Right ventricle myocardium superior (tissue), 1 donor: ENCODE data around the gene IQSEC1. TPM values are rescaled to one million over a fixed set of nuclear protein-coding genes. Genes with fewer than 3 reads are reported as not detected.

Experiments used
- ATAC-seq: fragments of 200-7000 bp; cut with Tn5 transposase; one replicate; pipeline ENCODE4 v1.9.1; 2020; ENCODE audit warnings: mild to moderate bottlenecking; ENCODE audit not compliant: poor library complexity
- DNase-seq: peaks from one replicate; pipeline ENCODE4 v3.0.0-alpha.2; 2020
- intact Hi-C: fragments of 100-400 bp; cut with DNase I; formaldehyde crosslinking; loops from one replicate; pipeline ENCODE4 v1.11.2; 2022
- total RNA-seq: library from RNA; stranded (reverse); fragmentation: NEBNext Ultra II Directional; extraction: Animal tissue kit (Norgen Biotek cat#: 25700); gene quantifications from one replicate; pipeline ENCODE4 v1.2.1, GENCODE V29; 2021
- donor health status: DM: no; HTN: yes; CAD: no; lungs with severe emphysema.

The IQSEC1 gene
- total RNA-seq, 1 donor from 2014 or later, result 78.6 TPM

DNA sequence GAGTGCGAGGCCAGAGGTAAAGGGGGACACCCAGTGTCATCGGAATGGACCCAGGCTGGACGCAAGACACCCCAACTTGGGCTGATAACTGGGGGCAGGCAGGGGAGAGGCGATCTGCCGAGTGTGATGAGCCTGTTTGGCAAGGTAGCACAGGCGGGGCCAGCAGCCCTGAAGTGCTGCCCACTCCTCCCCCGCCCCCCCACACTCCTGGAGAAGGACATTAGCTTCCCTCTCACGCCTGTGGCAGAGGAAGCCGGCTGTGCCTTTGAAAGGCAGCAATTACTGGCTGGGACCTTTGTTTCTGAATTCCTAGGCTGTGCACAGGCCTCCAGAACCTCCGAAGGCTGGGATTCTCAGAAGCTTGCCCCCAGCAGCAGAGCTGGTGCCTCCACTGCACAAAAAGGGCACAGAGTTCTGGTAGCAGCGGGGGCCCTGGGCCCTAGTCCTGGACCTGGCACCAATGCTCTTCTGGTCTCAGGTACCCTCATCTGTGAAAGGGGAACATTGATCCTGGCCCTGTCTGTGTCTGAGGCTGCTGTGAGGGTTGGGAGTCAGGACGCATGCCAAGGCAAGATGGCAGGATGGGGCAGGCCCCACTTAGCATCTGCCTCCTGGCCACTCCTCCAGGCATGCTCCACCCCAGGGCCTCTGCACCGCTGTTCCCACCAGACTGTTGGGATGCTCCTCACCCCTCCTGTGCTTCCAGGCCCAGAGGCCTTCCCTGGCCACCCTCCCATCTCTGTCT lies 28.6 kb downstream of the IQSEC1 start:
- no peak for DNase-seq
- intact Hi-C loops, result no loop called here

DNA sequence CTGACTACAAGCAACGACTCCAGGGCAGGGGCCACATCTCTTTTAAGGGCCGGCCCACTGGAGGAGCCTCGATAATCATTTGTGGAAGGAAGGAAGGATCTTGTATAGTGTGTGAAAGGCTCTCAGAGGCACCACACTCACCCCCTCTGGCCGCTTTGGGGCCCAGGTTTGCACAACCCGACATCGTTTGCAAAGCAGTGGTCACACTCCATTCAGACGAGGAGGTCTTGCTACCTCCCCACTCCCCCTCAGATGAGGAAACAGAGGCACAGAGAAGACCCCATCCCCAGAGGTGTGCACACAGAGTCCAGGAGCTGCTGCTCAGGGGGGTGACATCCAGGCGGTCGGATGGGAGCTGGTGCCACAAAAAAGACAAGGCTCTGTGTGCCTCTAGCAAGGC lies 29.6 kb downstream of the IQSEC1 start:
- ATAC-seq, result no peak
- intact Hi-C loops, result no loop called here
- DNase-seq, result no peak

More for the DNA sequence above, 28.6 kb downstream of the IQSEC1 start:
- no peak for ATAC-seq

DNA sequence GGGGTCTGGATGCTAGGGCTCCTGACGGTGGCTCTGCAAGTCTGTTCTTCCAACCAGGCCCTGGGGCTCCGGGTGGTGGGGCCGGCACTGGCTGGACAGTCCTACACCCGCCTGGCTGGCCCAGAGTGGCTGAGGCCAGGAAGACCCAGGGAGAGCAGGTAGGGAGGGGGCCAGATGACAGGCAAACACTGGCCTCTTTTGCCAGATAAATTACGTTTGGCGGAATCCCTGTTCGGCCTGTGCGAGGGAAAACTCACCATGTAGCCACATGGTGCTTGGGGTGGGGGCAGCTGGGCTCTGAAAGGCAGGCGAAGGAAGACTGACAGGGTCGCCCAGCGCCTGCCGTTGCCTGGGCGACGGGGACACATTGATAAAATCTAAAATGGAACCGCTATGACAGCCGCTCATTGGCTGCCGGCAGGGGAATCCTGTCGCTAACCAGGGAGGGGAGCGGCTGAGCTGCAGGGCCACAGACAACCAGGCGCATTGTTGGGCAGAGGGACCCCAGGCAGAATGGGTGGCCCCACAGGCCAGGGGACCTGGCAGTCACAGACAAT lies 30.4 kb downstream of the IQSEC1 start:
- intact Hi-C loops, result no loop called here
- ATAC-seq (no peak), DNase-seq (no peak)

DNA sequence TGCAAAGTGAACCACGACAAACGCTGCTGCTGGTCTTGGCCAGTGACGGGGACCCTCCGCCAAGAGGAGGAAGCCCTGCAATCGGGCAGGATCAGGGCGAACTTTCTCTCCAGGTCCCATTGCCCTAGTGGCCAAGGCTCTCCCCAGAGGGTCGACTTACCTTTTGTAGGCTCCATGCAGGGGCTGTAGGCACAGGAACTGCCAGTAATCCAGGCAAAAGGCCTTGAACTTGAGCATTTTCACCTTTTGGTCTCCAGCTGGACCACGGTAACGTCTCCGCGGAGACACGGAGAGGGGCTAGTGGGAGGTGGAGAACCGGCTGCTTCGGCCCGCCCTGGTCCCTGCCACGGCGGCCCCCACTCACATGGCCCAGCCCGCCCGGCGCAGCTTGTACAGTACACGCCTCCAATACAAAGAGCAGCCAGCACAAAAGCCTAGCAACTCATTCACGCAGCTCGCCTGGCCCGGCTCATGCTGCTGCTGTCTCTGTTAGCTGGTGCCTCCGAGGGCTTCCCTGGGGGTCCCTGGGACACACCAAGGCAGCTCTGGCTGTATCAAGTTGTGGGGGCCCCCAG lies 31.0 kb downstream of the IQSEC1 start:
- DNase-seq, result no peak
- intact Hi-C loops, result no loop called here
- no peak for ATAC-seq

DNA sequence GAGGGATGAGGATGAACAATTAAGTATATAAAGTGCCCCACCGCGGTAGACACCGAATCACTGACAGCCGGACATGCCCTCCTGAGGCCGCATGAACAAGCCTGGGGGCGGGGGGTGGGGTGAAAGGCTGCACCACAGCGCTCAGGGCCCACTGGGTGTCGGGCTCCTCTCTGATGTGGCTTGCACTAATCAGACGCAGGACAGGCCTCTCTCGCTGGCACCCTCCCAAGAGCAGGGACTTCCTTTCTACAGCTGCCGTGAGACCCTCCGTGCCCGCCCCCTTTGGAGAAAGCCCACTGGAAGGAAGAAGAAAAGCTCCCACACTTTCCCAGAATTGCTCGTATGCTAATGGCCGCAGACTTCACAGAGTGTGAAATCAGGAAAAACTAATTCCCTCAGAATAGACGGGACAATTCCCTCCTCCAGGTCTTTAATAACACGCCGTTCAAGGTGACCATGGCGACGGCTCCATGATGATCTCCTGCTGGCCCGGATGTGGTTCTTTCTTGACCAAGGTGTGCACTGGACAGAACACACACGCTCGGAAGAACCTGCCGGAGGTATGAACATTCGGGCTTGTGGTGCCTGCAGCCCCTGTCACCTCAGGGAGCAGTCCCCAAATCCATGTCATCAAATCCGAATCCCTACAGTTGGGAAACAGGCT lies 32.0 kb downstream of the IQSEC1 start:
- intact Hi-C loops, result no loop called here
- ATAC-seq (no peak), DNase-seq (no peak)

DNA sequence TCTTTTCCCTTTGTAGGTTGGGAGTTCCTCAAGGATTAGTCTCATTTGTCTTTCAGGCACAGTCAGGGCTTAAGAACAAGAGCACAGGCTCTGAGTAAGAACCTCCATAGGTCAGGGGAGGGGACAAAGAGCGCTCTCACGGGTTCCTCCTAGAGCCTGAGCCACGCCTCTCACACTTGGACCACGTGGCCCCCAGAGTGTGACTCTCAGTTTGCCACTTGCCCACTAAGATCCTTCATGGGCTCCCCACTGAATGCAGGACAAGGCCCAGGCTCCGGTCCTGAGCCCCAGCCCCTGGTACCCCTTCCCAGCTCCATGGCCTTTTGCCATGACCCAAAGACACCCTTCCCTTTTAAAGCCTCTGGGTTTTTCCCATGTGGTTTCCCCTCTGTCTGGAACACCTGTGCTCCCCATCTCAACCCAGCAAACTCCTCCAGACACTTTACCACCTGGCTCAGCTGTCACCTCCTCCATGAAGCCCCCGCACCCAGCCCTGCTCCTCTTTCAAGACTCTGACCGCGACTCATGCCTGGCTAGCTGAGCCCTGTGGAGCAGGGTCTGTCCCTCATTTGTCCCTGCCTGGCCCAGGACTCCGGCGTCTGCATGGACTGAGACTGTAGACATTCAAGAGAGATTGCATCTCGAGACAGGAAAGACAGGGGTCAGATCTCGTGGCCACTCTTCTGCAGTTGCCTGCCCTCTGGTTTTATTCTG lies 32.7 kb downstream of the IQSEC1 start:
- ATAC-seq (peak; percentile 16), DNase-seq (no peak)
- intact Hi-C loops, result no loop called here

DNA sequence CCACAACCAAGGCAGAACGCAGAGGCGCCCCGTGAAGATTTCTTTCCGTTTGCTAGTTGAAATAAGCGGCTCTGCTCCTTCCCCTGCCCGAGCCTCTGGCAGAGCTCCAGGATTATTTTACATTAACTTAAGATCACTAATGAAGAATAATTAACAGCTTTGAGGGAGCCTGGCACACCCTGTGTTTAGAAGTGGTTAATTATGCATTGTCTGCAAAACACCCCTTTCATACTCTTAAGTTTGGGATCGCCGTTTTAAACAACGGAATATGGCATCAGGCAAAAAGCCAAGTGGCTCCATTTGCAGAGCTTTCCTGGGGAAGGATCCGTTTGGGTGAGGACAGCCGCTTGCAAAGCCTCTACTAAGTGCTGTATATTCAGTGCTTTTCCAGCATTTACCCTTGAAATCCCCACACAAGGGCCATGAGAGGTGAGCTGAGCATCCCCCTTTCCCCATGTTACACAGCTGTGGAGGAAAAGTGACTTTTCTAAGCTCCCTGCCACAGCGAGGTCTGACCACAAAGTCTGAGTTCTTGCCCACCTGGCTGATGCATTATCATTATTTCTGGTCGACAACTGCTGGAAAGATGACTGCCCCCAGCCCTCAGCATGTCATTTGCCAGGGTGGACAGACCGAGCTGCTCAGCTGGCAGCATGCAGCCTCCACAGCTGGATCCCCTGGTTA lies 33.9 kb downstream of the IQSEC1 start:
- ATAC-seq (no peak), DNase-seq (no peak)
- intact Hi-C loops, result no loop called here

DNA sequence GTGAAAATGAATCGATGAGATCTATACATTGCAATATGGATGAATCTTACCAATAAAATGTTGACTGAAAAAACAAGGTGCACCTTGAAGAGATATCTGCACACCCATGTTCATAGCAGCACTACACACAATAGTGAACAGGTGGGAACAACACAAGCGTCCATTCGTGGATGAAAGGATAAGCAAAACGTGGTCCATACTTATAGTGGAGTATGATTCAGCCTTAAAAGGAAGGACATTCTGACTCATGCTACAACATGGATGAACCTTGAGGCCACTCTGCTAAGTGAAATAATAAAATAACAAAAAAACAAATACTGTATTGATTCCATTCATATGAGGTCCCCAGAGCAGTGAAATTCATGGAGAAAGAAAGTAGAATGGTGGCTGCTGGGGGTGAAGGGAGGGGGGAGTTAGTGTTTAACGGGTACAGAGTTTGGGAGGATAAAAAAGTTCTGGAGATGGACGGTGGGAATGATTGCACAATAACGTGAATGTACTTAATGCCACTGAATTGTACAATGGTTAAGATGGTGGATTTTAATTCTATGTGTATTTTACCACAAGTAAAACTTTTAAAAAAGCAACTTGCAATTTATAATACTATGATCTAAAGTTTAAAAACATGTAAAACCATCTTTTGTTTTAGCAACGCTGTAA lies 35.6 kb downstream of the IQSEC1 start:
- ATAC-seq, result no peak
- intact Hi-C loops, result no loop called here
- no peak for DNase-seq

DNA sequence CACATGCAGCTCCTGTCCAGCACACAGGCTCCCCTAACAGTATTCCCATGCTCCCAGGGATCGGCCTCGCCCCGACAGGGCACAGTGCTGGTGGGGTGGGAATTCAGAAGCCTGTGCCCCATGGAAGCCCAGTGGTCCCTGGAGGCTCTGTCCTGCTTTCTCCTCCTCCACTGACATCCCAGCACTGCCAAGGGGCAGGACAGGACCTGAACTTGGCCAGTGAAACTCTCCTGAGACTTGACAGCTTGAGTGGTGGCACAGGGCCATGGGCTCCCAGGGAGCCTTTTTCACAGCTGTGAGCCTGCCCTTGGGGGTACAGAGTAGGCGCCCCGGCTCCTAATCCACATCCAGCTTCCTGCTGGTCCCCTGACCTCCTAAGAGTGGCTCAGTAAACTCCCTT lies 38.4 kb downstream of the IQSEC1 start:
- no peak for DNase-seq
- intact Hi-C loops, result no loop called here
- ATAC-seq, result no peak

DNA sequence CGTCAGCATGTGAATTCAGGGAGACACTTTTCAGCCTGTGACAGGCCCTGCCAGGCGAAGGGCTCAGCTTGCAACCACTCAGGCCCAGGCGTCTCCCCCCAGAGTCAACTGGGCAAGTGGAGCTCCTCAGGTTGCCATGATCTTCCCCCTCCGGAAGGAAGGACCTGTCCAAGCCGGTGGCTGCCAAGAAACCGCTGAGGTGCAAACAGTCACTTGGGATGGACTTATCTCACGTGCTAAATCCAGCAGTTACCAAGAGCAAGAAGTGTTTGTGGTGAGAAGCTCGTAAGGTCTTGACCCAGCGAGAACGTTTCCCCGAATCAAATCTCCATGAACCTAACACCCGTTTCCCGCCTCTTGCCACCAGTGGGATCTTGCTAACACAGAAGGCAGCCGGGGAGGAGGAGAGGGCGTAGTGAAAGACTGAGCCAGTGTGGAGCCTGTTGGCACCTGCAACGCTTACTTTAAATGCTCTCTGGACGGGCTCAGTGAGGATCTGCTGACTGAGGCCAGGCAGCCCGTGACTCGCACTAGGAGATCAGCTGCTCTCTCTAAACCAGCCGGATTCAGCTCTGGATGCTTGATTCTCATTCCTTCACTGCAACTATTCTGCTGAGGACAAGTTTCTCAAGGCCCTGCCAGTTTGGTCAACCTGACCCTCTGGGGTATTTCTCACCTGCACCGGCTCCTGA lies 39.0 kb downstream of the IQSEC1 start:
- intact Hi-C loops, result no loop called here
- peak; percentile 41 for ATAC-seq
- DNase-seq, result no peak

DNA sequence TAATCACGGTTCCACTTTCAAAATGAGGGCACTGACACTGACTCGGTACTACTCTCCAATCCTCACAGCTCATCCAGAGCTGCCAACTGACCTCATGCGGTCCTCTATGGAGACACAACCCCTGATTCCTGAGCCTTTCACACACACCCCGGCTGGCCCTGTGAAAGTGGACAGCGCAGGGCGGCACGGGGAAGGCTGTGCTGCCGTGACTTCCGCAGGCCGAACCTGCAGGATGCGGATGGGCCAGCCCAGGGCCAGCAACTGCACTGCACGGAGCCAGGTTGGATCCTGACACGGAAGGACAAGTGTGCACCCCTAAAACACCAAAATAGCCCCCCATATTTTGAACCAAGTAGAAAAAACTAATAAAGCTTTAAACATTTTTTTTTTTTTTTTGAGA lies 41.0 kb downstream of the IQSEC1 start:
- no peak for ATAC-seq
- intact Hi-C loops, result no loop called here
- no peak for DNase-seq

DNA sequence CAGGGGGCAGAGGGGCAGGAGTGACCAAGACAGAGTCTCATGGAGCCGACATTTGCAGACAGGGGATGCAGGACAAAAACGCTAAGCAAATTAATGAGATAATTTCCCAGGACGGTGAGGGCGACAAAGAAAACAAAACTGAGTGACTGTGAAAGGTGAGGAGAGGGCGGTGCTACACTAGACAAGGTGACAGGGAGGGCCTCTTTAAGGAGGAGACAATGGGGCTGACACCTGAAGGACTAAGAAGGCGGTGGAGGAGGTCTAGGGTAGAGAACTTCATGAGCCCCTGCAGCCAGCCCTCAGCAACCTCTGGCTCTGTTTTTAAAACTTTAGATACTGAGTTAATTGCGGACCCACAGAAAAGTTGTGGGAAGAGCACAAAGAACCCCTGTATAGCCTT lies 41.6 kb downstream of the IQSEC1 start:
- ATAC-seq (no peak), DNase-seq (no peak)
- intact Hi-C loops, result no loop called here

DNA sequence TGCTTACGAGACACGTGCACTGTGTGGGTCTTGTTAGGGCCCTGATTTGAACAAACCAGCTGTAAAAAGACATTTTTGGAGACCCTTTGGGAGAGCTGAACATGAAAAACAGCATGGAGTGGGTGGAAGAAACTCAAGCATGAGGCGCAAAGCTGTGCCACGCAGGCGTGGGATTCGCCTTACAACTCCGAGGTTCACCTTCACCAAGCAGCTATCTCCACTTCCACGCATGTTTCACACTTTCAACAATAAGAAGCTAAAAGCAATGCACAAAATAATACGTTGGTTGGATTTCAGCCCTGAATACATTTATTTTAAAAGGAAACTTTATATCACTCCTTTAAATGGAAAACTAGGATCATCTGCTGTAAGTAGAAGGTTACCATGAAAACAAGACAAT lies 42.5 kb downstream of the IQSEC1 start:
- DNase-seq (no peak), ATAC-seq (no peak)
- intact Hi-C loops, result no loop called here

DNA sequence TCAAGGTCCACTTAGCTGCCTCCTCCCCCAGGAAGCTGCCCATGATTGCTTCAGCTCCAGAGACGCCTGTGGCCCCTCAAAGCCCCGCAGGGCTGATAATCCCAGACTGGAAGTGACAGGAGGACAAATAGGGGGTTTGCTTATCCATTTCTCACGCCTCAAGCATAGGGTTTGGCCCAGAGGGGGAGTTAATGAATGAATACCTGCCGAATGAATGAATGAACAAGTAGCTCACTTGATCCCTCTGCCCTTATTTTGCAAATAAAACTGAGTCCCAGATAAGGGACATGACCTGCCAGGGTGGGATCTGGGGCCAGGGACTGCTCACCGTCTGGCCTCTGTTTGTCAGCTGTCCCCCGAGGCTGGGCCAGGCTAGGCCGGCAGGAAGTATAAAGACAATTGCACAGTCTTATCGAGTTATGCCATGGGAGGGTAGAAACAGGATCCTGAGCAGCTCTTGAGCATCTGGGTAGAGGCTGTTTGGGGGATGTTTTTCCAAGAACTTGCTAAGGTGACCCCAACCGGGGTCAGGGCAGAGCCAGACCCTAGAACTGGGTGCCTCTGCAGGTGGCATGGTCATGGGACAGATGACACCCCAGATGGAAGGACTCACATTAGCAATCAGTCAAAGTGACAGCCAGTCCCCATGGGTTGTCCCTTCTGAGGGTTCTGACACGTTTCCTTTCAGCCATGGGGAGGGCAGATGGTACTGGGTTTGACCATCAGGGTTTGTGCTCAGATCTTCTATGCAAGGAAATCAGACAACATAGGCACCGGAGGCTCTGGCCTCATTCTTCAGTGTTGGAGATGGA lies 45.0 kb downstream of the IQSEC1 start:
- no peak for ATAC-seq
- no peak for DNase-seq
- intact Hi-C loops, result no loop called here

DNA sequence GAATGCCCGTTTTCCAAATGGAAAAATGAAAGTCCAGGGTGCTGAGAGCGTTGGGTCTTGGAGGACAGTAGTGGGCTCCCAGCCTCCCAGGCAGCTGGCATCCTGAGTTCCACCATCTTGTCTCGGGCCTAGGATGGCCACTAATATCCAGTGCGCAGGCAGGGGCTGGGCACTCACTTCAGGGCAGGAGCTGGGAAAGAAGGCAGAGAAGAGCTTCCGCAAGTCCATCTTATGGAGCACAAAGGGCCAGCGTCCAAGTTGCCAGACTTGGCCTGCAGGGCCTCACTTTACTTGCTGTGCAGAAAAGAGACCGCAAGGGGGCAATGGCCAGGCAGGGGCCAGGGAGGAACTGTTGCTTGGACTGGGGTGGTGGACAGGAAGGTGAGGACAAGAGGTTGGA lies 46.1 kb downstream of the IQSEC1 start:
- DNase-seq, result no peak

DNA sequence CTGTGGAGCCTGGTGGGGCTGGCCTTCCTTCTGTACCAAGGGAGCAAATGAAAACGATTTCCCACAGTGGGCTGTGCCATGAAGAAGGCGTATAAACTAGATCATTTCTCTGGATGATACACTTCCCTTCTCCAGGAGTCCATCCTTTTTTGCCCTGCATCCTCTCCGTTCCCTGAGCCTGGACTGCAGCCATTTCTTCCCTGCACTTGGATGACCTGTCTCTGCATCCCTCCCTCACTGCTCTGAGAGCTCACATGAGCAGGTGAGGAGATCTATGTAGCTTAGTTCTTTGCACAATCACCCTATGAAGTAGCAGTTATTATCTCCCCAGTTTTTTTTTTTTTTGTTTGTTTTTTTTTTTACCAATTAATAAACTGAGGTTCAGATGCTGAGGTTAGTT lies 46.7 kb downstream of the IQSEC1 start:
- intact Hi-C loops, result no loop called here
- DNase-seq (no peak), ATAC-seq (no peak)

More for the DNA sequence above, 46.1 kb downstream of the IQSEC1 start:
- intact Hi-C loops, result no loop called here
- no peak for ATAC-seq
